Measurements from ENCODE around the gene FXYD4.
"Not testable (repeated sequence)": the region's sequence is repeated elsewhere in the genome, so short reads cannot be mapped to it uniquely, and the experiment has no call there.

- TF ChIP-seq POLR2A, CTCF (IDR thresholded peaks at IDR 0.05): not testable (repeated sequence)
Measured at GRCh38 chr10:43393186-43393585, 21.8 kb downstream of the FXYD4 start.
